GM19397 (cell line): Measurements from ENCODE around the gene MINDY4.

ENCODE experiments used
- ATAC-seq: cut with Tn5 transposase; IDR thresholded peaks from one replicate; pipeline ENCODE4 v1.9.1; 2021; ENCODE audit warnings: mild to moderate bottlenecking, moderate library complexity; ENCODE audit not compliant: unreplicated experiment

MINDY4 gene

DNA sequence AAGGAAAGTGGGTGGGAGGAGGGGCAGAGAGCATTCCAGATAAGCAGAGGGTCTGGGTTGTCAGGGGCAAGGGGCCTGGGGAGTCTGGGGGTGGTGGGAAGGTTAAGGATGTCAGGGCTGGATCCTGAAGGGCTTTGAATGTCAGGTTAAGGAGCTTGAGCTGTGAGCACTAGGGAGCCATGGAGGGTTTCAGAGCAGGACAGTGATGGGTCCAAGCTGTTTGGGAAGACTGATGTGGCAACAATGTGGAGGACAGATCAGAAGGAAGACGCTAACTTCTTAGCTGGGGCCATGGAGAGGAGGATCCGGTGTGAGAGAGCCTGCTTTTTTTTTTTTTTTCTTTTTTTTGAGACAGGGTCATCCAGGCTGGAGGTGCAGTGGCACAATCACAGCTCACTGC is 126.6 kb downstream of the MINDY4 start:
- no peak for ATAC-seq

DNA sequence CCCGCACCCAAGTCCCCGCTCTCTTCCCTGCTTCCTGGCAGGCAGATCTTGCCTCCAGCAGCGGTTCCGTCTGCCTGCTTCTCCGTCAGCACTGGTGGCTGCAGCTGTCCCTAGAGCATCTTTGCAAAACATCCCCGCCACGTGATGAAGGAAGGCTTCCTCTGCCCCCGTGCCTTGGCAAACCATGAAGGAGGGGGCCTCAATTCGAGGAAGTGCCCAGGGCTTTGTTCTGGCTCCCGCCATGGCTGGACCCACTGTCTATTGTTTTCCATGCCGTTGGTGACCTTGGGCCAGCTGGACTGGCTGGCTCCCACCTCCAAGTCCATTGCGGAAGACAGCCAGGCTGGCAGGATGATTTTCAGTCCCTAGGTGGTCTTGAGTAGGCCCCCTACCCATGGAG is 127.2 kb downstream of the MINDY4 start:
- ATAC-seq, result no peak

DNA sequence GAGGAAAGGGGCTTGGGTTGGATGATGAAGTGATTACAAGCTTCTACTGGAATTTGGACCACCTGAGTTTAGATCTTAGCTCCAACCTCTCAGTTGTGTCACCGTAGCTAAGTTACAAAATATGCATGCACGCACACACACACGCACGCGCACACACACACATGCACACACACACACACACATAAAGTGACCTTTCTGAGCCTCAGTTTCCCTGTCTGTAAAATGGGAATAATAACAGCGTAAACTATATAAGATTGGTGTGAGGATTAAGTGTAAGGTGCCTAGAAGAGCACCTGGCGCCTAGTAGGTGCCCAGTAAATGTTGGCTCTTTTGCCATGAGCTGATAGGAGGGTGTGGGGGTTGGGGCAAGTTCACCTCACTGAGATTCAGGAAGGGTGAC is 127.8 kb downstream of the MINDY4 start:
- ATAC-seq, result no peak

DNA sequence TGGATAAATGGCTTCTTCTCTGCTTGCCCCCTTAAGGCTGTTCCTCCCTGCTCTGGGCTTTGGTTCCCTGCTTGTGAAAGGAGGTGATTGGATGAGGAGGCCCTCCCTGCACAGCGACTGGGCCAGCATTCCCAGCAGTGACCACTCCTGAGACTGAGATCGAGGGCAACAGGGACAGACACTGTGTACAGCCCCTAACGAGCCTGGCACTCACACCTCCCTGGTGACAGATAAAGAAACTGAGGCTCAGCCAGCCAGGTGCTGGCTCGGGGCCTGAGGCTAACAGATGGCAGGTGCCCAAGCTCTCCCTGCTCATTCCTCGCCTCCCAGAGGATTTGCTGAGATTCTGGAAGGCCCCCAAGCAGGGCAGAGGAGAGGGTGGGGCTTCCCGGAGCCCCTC is 128.4 kb downstream of the MINDY4 start:
- ATAC-seq, result no peak

DNA sequence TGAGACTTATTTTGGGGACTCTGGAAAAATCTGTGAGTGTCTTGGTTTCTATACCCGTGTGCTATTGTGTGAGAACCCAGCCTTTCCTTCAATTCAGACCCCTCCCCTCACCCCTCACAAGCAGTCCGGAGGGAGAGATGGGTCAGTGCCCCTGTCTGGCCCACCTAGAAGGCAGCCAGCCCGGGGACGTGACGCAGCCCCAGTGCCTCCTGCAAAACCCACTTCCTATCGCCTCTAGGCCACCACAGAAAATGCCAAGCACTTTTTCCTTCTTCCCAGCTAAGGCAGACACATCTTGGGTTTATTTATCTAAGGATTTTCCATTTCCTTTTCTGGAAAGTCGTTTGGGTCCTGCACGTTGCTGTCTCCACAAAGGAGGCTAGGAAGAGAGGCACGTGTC is 128.8 kb downstream of the MINDY4 start:
- ATAC-seq, result no peak

DNA sequence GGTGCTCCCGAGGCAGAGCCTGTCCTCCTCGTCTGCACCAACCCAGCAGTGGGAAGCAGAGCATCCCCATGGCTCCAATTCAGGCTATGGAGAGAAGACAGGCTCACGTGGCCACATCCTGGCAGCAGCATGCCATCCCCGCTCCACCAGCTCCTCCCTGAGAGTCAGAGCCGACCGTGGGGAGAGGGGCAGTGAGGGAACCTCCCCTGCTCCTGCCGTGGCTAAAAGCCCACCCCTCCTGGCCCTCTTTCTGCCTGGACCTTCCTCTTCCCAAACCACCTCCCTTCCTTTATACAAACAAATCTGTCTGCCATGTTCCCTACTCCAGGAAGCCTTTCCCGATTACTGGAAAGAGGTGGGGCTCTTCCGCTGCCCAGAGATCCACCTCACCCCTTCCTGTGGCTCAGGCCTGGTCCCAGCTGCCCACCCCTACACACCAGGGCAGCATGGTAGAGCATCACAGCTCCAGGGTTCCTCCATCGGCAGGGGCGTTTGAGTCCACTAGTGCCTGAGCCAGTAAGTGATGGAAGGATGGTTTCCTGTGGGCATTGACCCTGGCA is 129.7 kb downstream of the MINDY4 start:
- ATAC-seq, result no peak

DNA sequence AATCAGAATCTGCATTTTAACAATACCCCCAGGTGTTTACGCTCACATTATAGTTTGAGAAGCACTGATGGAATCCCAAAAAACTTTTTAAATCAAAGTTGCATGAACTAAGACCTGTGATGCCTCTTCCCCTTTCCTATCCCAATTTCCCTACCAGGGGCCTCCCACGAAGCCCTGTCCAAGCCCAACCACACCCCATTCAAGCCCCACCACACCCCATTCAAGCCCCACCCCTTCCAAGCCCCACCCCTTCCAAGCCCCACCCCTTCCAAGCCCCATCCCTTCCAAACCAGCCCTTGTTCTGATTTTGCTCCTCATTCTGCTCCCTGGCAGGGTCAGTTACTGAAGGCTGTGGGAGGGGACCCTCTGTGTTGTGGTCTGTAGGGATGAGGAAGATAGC is 130.6 kb downstream of the MINDY4 start:
- ATAC-seq, result no peak

DNA sequence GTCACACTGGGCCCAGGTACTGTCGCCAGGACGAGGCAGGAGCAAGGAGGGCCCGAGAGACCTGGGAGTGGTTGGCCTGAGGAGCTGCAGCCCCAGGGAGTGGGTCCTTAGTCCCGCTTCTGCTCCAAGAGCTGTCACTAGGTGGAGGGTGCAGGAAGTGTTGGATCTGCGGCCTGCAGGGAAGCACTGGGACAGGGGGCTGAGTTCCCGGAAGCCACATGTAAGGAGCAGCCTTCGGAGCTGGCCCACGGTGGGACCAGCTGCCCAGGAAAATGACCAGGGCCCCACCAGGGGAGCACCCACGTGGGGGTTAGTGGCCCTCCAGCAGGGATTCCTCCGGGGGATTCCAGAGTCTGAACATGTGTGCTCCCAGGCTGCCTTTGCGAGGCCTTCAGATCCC is 131.2 kb downstream of the MINDY4 start:
- no peak for ATAC-seq

DNA sequence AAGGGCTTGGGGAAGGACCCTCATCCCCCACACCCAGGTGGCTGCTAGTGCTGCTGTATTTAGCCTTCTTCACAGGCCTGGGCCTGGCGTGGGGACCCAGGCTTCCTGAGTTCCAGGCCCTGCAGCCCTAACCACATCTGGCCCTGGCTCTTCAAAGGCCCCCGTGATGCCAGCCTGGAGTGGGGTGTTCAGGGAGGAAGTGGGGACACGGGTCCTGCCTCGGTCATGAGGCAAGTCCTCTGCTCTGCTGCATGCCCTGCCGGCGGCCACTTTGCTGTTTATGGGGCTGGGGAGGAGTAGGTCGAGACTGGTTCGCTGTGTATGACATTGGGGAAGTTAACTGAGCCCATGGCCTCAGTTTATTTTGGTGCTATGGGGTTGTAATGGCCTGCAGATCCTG is 131.9 kb downstream of the MINDY4 start:
- ATAC-seq, result no peak

DNA sequence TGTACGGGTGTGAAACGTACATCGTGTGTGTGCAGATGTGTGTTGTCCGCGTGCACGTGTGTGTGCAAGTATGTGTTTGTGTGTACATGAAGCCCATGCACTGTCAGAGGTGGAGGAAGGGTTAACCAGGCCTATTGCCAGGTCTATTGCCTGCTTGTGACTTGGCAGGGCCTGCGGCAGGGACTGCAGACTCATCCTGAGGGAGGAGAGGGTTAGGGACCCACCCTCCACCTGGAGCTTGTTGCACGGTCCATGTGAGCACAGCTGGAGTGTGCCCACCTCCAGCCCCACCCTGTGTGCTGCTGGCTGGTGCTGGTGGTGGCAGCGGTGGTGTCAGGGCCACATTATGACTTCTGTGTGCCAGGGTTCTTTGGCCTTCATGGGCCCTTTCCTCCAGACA is 133.3 kb downstream of the MINDY4 start:
- ATAC-seq, result no peak

DNA sequence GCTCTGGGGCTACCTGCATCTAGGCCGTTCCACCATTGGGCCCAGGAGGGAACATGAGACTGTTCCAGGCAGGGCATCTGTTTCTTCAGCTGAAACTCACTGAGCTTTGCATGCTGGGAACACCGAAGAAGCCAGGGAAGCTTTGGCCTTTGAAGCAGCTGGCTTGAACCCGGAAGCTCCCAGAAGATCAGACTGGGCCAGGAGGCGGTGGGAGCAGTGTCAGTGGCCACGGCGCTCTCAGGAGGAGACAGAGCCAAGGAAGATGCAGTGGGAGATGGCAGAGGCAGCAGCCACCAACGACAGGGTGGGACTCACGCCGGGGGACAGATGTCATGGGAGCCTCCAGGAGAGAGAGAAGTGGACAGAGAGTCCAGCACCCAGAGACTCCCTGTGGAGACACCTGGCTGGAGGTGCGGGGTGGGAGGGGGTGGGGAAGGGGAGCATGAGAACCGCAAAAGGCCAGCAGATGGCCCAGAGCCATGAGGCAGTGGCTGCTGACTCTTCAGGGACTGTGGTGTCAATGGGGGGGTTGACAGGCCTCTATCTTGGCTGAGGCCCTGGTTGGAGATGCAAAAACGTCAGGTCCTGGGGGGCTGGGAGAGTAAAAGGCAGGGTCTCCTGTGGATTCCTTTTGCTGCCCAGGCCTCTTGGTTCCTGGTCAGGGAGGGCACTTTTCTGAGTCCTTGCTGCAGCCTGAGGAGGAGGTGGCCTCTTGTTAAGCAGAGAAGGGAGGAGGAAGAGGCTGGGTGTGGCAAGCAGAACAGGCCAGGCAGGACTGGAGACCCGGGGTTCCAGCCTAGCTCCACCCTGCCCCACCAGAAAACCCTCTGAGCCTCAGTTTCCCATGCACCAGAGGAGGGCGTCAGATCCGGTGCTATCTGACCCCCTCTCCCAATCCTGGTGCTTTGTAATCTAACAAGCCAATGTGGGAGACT is 134.1 kb downstream of the MINDY4 start:
- no peak for ATAC-seq

DNA sequence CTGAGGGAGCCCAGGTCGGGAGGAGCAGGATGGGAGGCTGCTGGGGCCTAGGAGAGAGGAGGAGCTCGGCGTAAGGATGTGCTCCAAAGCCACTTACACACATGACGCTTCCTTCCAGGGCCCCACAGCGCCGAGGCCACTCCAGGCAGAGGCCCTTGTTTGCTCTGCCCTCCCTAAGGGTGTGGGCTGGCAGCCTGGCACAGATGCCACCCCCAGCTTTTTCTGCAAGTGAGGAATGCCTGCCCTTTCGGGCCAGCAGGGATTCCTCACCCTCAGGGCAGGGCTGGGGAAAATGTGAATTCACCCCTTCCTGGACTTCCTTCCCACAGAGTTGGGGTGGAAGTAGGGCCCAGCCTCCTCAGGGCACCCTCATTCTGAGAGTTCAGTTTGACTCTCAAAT is 134.8 kb downstream of the MINDY4 start:
- no peak for ATAC-seq

DNA sequence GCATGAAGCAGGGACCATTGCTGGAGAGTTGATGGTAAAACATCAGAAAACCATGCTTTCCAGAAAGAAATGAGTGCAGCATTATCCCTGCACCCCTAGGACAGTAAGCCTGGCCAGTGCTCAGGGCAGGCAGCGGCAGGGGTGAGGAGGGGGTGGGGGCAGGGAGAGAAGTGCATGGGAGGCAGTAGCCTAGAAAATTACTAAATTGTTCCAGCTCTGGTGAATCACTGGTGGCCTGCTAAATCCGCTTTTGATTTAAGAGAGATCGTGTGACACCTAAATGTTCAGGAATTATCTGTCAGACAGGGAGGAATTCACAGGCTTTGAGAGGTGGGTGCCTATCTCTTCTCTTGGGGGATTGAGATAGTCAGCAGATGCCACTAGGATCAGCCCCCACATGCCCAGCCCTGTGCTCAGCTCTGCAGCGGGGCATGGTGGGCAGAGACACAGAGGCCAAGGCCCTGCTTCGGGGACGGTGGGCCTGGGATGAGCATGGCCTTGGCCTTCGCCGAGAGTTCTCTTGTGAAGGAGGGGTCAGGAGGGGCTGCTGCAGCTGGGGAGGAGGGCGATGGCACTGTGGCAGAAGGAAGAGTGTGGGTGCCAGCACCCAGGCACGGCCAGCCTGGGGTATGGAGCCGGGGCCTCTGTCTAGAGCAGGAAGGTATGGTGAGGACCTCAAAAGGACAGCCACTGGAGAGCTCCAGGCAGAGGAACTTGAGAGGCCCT is 135.5 kb downstream of the MINDY4 start:
- ATAC-seq, result no peak

DNA sequence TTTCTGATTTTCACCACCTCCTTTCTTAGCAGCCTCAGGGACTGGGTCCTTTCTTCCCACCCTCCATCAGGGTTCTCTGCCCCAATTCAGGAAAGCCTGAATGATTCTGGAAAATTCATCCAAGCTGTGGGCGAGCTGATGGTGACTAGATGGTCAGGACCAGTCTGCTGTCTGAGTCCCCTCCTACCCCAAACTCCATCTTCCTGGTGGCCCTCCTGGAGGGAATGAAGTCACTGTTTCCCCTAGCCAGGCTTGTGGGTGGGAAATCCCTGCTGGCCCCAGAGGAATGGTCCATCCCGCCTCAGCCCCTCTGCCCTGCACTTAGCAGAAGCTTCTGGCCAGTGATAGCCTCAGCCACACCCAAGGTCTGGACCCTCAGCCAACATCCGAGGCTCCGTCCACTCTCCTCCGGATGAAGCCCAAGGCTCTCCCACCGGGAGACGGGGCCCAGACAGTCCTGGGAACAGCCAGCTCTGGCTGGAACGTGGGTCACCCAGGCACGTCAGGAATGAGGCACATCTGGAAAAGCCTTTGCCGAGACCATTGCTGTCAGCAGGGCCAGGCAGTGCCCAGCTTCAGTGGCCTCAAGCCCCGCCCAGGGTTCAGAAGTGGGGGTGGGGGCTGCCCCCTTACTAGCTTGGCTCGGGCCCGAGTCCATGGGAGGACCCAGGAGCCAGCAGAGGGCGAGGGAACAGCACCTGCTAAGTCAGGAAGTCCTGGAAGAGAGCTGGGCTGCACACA is 136.5 kb downstream of the MINDY4 start:
- no peak for ATAC-seq

DNA sequence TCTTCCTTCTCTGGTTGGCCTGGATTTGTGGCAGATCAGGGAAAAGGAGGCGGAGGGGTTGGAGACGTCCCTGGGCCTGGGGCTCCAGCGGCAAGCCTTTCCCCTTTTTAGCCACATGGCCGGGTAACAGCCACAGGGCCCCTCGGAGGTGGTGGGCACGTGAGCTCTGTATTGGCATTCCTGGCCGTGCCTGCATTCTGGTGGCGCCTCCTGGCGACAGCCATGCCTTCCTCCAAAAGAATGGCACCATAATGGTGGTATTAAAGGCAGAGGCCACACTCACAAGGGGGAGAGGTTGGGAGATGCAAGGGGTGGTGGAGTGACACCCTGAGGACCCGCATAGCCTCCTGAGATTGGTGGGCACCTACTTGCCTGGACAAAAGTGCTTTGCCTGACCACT is 137.5 kb downstream of the MINDY4 start:
- ATAC-seq, result no peak

DNA sequence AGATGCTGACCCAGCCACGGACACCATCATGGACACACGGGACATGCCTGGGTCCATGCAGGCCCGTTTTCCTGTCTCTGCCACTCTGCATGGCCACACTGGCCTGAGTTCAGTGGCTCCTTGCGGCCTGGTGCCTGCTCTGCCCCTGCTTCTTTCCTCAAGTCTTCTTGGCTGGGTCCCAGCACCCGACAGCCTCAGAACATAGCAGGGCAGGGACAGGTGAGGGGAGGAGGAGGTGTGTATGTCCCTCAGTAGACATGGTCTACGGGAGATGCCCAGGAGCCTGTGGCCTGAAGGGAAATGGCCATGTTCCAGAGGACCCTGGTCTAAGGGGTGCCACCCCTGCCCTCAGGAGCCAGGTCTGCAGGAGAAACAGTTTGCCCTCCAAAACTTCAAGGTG is 138.2 kb downstream of the MINDY4 start:
- no peak for ATAC-seq

DNA sequence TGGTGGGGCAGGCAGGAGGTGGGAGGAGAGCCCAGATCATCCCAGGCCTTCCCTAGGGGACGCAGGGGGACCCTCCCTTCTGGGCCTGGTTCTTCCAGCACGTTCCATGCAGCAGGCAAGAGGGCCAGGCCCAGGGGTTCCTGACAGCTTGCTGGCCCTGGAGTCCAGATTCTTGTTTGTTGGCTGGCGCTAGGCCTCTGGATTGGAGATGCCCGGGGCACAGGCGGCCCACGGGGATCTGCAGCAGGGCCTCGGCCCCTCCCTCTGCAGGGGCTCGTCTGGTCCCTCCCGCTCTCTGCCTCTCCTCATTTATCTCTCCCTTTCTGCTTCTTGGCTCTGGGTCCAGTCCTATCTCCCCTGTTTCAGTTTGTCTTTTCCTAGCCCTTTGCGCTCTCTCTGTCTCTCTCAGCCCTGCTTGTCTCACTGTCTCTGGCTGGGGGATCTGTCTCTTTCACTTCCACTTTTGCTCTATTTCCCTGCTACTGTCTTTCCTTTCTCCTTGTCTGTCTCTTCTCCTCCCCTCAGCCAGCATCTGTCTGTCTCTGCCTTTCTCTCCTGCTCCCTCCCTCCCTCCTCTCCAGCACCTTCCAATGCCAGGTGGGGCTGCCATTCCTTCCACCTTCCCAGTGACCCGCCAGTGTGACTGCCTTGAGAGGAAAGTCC is 139.3 kb downstream of the MINDY4 start:
- ATAC-seq, result no peak

DNA sequence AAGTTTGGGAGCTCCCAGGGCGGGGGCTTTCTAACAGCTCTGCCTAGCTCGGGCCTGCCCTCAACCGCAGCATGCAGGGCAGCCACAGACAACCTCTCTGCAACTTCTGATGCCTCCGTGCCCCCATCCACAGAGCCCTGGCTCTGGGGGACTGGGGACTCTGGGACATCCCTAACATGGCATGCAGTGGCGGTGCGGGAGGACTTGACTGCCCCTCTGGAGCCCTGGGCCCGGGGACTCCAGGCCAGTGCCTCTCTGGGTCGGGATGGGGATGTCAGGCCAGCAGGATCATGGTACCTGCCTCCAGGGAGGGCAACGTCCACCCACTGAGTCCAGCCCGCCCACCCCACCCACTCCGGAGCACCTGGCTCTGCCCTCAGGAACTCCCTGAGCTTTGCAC is 139.9 kb downstream of the MINDY4 start:
- no peak for ATAC-seq

DNA sequence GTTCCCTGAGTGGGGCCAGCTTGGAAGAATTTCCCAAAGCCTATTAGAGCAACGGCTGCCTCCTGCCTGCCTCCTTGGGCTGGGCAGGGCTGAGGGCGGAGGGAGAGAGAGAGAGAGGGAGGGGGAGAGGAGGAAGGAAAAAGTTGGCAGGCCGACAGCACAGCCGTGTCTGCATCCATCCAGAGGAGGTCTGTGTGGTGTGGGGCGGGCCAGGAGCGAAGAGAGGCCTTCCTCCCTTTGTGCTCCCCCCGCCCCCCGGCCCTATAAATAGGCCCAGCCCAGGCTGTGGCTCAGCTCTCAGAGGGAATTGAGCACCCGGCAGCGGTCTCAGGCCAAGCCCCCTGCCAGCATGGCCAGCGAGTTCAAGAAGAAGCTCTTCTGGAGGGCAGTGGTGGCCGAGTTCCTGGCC is 140.3 kb downstream of the MINDY4 start, which contains the start of gene AQP1:
TSS of gene AQP1 (plus strand) at position 293 of the 409 bp plus-strand sequence. CDS start at position 350, 57 bp downstream.
- ATAC-seq, result no peak

DNA sequence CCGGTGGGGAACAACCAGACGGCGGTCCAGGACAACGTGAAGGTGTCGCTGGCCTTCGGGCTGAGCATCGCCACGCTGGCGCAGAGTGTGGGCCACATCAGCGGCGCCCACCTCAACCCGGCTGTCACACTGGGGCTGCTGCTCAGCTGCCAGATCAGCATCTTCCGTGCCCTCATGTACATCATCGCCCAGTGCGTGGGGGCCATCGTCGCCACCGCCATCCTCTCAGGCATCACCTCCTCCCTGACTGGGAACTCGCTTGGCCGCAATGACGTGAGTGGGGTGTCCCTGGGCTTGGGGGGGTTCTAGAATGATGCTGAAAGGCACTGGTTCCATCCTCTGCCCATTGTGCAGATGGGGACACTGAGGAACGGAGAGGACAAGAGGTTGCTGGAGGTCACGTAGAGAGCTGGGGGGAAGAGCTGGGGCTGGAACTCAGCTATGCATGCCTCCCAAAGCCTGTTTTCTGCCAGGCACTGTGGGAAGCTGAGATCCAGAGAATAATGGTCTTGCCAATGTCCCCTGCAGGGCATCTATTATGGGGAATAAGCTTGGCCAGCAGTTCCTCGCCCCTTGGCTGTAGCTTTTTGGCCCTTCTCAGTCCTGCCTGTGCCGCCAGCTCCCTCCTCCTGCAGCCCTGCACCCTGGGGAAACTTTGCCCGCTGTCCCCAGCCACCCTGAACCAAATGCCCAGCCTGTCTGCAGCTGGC is 141.0 kb downstream of the MINDY4 start:
- ATAC-seq, result no peak
